ENCODE results near the gene BANF2.

Gene BANF2

DNA sequence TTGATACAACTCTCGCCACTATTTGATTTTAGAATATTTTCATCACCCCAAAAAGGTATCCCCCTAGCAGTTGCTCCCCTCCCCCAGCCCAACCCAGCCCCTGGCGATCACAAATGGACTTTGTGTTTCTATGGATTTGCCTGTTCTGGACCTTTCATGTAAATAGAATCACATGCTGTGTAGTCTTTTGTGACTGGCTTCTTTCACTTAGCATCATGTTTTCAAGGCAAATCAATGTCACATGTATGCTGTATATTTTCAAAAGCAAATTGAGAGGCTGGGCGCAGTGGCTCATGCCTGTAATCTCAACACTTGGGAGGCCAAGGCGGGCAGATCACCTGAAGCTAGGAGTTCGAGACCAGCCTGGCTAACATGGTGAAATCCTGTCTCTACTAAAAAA is 48.5 kb downstream of the BANF2 start:
- TF ChIP-seq, protein P1, sequence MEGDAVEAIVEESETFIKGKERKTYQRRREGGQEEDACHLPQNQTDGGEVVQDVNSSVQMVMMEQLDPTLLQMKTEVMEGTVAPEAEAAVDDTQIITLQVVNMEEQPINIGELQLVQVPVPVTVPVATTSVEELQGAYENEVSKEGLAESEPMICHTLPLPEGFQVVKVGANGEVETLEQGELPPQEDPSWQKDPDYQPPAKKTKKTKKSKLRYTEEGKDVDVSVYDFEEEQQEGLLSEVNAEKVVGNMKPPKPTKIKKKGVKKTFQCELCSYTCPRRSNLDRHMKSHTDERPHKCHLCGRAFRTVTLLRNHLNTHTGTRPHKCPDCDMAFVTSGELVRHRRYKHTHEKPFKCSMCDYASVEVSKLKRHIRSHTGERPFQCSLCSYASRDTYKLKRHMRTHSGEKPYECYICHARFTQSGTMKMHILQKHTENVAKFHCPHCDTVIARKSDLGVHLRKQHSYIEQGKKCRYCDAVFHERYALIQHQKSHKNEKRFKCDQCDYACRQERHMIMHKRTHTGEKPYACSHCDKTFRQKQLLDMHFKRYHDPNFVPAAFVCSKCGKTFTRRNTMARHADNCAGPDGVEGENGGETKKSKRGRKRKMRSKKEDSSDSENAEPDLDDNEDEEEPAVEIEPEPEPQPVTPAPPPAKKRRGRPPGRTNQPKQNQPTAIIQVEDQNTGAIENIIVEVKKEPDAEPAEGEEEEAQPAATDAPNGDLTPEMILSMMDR (conservative IDR thresholded peaks at IDR 0.05; ENCODE audit: low read length): no peak
- H3K4me3 ChIP-seq (ENCODE audit: low read length): no peak overlapping the region
- DNase-seq (ENCODE audit: low read depth): no peak

DNA sequence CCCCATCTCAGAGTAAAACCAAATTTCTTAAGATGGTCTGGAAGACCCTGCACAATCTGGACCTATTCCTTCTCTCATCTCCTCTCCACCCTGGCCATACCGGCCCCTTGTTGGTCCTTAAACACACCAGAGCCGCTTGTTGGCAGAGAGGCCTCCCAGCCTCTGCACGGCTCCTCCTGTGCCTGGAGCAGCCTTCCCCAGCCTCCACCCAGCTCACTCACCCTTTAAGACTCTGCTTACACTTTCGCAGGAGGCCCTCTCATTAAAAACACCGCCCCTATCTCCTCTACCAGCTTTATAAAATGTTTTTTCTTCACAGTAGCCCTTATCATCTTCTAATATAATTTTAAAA is 49.8 kb downstream of the BANF2 start:
- TF ChIP-seq, protein P1 (conservative IDR thresholded peaks at IDR 0.05; ENCODE audit: low read length): no peak
- DNase-seq (ENCODE audit: low read depth): no peak
- no peak overlapping the region for H3K4me3 ChIP-seq (ENCODE audit: low read length)

DNA sequence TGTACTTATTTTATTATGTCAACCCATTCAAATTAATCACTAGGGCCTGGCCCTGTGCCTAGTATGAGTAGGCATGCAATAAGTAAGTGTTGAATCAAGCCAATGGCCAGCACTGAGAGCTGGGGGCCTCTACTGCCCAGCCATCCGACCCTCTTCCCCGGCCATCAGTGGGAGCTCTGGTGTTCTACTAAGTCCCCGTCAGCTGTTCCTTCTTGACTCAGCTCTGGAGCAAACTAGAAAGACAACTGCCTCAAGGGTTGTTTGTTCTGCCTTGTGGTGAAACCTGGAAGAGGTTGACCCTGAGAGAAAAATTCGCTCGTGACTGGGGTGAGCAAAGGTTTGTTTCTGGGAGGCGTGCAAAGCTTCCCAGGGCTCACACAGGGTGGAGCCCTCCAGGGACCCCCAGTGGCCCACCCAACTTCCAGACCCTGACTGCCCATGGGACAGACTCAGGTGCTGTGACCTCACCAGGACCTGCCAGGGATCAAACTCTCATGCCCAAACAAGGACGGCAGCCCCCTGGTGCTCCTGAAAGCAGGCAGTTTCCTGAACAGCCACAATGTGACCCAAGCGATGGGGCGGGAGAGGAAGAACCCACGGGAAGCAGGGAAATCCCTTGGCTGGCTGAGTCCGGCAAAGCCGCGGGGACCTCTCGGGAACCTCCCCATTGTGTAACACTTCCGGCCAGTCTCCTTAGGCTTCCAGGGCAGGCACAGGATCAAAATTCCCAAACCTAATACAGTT is 50.4 kb downstream of the BANF2 start:
- no peak overlapping the region for H3K4me3 ChIP-seq (ENCODE audit: low read length)
- DNase-seq (ENCODE audit: low read depth): no peak
- TF ChIP-seq, protein P1 (conservative IDR thresholded peaks at IDR 0.05; ENCODE audit: low read length): no peak

DNA sequence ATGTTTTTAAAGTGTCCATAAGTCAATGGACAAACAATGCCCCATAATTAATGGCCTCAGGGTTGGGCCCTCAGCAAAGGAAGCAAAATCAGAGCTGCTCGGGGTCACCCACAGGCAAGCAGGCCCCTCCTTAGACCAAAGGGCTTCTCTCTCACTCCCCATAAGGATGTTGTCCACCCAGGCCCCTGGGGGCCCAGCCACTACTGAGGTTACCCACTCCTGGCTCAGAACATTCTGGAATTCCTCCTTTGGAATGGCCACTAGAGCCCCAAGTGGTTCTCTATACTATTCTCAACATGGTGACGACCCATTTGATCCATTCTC is 50.9 kb downstream of the BANF2 start:
- TF ChIP-seq, protein P1 (conservative IDR thresholded peaks at IDR 0.05; ENCODE audit: low read length): no peak
- no peak overlapping the region for H3K4me3 ChIP-seq (ENCODE audit: low read length)
- DNase-seq (ENCODE audit: low read depth): no peak

DNA sequence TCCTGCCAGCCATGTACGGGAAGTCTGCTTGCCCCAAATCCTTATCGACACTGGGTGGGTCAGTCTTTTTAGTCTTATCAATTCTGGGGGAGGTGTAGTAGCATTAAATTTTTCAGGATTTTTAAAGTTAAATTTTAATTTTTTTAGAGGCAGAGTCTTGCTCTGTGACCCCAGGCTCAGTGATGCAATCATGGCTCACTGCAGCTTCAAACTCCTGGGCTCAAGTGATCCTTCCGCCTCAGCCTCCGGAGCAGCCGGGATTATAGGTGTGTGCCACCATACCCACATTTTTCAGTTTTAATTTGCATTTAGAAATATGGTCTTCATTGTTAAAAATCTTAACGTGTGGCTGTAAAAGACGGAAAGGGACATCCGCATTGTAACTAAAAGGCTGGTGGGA is 51.9 kb downstream of the BANF2 start:
- TF ChIP-seq, protein P1 (conservative IDR thresholded peaks at IDR 0.05; ENCODE audit: low read length): no peak
- no peak for DNase-seq (ENCODE audit: low read depth)
- H3K4me3 ChIP-seq (ENCODE audit: low read length): no peak overlapping the region

DNA sequence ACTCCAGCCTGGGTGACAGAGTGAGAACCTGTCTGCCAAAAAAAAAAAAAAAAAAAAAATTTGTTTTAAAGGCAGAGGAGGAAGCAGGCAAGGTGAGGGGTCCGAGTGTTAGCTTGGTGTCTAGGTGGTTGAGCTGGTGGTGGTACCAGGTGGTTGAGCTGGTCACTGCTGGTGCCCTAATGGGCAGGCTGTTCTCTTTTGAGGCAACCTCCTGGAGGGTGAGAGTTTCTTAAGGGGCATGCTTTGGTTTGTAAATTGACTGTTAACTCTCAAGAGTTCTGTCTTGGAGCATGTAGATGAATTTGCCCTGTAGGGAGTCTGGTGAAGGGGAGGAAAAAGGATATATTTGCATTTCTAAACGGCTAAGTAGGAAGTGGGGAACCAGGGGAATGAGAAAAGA is 52.7 kb downstream of the BANF2 start:
- H3K4me3 ChIP-seq (ENCODE audit: low read length): no peak overlapping the region
- no peak for DNase-seq (ENCODE audit: low read depth)
- TF ChIP-seq, protein P1 (conservative IDR thresholded peaks at IDR 0.05; ENCODE audit: low read length): no peak

DNA sequence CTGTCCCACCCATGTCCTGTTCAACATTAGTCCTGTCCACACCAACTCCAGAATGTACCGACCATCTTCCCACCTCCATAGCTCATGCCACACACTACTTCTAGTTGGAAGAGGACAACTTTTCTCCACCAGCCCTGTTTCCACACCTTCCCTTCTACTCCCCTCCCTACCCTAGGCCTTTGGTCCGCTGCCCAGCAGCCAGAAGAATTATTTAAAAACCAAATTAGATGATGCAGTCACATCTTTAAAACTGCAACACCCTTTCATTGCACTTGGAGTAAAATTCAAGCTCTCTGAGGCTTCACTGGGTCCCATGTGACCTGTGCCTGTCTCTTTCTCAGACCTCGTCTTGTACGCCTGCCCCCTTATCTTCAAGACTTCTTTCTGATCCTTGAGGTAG is 53.8 kb downstream of the BANF2 start:
- TF ChIP-seq, protein P1 (conservative IDR thresholded peaks at IDR 0.05; ENCODE audit: low read length): no peak
- DNase-seq (ENCODE audit: low read depth): no peak

More for the DNA sequence above, 53.8 kb downstream of the BANF2 start:
- H3K4me3 ChIP-seq (ENCODE audit: low read length): no peak overlapping the region

All from AG10803 (cell line).